GM19395 (cell line): ENCODE results near the gene SNCA.

ENCODE experiments used
- ATAC-seq: cut with Tn5 transposase; IDR thresholded peaks from one replicate; pipeline ENCODE4 v1.9.1; 2021; ENCODE audit warnings: mild to moderate bottlenecking, moderate library complexity; ENCODE audit not compliant: unreplicated experiment

Gene SNCA

GRCh38 chr4:89836897-89837384 lies at the start of gene SNCA:
Gene SNCA, minus strand, starts transcription at chr4:89837161. Its CDS starts 1,494 bp downstream, at chr4:89835667.
- ATAC-seq, result peak; percentile 50

DNA sequence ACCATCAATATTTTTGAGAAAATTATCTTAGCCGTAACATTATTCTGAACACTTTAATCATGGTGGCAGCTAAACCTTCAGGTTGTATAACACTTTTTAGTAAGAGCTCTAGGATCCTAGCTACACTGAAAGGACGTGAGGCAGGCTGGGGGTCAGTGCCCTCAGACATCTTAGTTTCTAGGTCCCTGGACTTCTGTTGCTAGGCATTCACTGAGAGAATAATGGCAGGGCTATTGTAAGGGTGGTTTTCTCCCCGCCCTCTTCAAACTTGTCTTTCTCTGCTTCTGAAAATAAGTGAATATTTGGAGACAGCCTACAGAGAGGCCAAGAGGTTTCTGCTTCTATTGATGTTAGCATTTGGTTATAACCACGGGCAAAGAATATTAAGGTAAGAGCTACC lies 42.3 kb upstream of the SNCA start:
- ATAC-seq, result no peak

GRCh38 chr4:89878611-89879010 lies 41.6 kb upstream of the SNCA start:
- ATAC-seq, result no peak

DNA sequence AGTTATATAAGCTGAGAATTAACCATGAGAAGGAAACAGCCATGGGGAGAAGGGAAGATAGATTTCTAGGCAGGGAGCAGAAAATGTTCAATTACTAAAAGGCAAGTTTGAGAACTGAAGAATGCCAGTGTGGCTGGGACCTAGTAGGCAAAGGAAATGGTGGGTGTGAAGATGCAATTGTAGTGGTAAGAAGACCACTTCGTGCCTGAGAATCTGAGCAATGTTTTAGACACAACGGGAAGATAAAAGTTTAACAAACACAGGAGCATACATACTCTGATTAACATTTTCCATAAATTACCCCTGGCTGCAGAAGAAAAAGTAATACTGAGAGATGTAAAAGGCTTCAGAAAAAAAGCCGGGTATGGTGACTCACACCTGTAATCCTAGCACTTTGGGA lies 39.6 kb upstream of the SNCA start:
- no peak for ATAC-seq

DNA sequence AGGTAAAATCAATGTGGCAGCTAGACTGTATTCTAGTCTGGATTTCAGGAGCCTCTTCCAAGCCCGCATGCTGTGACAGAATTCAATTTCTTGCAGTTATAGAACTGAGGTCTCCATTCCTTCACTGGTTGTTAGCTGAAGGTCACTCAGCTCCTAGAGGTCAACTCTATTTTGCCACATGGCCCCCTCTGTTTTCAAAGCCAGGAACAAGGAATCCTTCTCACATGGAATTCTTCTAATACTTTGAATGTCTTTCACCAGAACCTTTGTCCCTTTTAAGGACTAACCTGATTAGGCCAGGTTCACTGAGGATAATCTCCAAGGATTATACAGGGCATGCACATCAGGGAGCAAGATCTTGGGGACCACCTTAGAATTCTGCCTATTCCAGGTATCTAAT lies 34.2 kb upstream of the SNCA start:
- ATAC-seq, result no peak

DNA sequence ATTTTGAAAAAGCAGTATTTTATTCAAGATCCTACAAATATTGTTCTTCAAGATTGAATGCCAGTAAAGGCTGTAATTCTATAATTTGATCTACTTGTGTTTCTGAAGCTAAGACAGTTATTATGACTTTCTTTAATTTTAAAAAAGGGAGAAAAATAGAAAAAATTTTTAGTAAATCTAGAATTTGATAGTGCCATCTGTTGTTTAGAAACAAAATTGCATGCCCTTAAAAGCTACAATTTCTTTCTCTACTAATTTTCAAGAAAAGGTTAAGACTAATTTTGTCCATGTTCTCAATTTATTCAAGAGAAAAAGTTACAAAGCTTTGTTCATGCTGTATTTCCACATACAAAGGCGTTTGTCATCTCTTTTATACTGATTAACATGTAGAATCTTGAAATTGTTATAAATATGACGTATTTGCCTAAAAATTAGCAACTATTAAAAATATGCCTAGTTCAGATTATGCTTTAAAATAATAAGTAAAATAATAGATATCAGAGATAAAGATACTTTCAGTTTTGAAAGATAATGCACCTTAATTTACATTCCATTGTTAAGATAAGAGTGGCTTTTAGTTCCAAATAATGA lies 32.1 kb upstream of the SNCA start:
- ATAC-seq, result no peak

DNA sequence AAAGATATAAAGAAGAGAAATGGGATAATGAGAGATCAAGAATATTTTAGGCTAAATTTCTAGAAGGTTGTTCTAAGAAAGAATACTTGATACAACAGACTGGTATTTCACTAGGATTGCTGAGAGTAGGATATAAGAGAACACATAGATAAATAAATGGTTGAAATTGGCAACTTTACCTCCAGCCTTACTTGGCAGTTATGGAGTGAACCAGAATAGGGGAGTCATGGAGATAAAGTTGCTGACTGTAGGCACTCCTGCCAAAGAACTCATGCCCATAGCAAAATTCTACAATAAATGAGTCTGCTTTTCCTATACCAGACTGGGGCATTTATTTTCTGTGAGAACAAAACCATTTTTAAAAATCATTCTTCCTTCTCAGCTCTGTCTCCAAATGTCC lies 31.3 kb upstream of the SNCA start:
- ATAC-seq, result no peak

- ATAC-seq, result no peak
Measured at GRCh38 chr4:89863533-89863932, 26.6 kb upstream of the SNCA start.

DNA sequence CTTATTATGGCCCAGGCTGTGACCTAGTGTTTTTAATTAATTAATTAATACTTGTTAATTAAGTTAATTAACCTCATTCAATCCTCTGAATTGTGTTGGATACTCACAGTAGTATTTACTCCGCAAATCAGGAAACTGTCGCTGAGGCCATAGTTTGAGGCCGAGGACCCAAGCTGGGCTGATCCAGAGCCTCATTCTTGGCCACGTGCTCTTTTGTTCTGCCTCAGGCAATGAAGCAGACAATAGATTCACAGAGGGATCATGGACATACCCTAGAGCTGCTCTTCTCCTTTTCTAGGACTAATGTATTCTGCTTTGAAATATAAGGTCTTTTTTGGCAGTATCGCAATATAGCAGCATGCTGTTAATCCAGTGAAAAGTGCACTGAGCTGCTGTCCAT lies 24.0 kb upstream of the SNCA start:
- no peak for ATAC-seq

DNA sequence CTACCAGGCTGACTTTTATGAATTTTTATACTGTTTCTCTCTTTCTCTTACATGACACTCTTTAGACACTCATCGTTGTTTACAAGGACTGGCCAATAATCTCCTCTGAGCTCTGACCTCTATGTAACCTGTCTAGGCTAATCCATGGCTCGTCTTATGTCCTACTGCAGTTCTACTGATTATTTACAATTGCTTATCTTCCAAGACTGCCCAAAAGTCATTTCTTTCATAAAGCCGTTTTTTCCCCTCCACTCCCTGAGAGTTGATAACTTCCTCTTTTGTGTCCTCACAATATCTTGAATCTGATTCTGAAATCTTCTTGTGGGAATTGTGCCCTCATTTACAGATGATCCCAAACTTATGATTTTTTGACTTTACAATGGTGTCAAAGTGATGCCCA lies 18.3 kb upstream of the SNCA start:
- no peak for ATAC-seq

- ATAC-seq, result no peak
Measured at GRCh38 chr4:89847571-89848325, 10.8 kb upstream of the SNCA start.

DNA sequence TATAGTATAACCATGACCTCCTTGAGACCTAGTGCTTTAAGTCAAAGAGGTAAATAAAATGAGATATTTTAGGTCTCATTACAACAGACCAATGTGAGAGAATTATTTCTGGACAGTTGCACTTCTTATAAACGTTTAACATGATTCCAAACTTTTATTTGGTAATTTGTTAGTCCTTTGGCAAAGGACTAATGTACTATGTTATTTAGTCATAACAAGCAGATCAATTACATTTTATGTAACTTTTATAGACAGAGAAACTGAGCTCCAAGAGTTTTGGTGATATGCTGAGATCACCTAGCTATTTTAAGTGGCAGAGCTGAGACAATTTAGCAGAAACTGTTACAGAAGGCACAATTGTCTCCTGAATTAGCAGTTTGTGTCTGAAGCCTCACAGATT lies 2.6 kb upstream of the SNCA start:
- ATAC-seq, result no peak

- ATAC-seq, result no peak
Measured at GRCh38 chr4:89837993-89838390, 1.0 kb upstream of the SNCA start.

DNA sequence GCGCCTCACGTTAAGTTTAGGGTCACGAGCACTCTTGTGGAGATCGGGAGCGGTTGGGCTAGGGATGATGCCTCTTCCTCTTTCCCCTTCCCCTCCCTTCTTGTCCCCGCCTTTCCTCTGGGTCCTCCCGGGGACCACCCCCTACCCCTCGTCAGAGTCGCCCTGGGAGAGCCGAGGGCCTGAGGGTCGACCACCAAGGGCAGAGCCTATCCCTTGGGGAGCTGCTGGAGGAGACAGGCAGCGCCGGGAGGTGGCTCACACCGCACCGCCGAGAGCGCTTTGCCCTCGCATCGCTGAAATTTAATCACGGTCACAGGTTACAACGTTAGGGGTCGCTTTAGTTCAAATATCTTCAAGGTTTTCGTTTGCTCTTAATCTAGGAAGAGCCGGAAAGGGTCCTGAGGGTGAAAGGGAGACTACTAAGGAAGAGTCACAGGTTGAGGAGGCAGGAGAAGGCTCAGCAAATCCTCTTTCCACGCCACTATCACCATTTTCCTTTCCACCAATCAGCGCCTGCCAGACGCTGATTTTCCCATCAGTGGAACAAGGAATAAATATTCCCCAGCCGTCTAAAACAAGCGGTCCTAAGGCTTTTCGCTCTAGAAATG lies 528 bp upstream of the SNCA start:
- peak; percentile 51 for ATAC-seq

- ATAC-seq, result no peak
Measured at GRCh38 chr4:89836031-89836745, 773 bp downstream of the SNCA start.

DNA sequence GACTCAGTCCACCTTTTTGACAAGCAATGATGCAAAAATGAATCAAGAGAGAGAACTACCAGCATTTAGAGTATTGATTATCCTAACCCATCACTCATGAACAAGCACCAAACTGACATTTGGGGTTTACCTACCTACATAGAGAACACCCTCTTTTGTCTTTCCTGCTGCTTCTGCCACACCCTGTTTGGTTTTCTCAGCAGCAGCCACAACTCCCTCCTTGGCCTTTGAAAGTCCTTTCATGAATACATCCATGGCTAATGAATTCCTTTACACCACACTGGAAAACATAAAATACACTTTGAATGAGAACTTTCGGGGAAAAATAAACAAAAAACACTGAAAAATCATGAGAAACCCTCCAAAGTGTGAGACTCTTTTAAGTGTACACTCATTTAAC lies 1.5 kb downstream of the SNCA start:
- ATAC-seq, result no peak

DNA sequence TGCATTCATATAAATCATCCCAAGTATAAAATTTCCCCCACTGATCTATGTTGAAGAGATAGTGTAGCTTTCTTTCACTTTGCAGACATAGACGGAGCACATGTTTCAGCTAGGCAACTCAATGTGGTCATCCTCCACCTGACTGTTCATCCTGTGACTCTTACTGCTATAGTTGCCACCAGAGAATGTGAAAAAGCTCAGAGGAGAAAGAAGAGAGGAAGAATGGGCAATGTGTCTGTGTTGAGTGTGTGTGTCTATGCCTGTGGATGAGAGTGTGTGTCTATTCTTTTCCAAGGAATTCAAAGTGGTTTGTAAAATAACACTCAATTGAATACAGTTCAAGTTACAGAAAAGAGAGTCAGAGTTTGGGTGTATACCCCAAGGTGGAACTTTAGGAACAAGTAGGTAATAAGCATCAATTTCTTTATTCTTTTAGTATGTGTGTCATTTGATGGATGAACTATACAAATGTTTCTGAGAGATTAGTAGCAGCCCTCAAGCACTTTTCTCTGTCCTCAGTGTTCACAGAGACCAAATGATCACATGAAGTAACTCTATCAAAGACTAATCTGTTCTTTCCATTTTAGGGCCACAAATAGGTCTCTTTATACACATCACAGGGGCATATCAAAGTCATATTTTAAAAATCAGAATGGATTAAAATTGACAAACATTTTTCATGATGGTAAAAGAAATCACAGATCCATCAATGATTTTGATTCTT lies 2.3 kb downstream of the SNCA start:
- ATAC-seq, result no peak

DNA sequence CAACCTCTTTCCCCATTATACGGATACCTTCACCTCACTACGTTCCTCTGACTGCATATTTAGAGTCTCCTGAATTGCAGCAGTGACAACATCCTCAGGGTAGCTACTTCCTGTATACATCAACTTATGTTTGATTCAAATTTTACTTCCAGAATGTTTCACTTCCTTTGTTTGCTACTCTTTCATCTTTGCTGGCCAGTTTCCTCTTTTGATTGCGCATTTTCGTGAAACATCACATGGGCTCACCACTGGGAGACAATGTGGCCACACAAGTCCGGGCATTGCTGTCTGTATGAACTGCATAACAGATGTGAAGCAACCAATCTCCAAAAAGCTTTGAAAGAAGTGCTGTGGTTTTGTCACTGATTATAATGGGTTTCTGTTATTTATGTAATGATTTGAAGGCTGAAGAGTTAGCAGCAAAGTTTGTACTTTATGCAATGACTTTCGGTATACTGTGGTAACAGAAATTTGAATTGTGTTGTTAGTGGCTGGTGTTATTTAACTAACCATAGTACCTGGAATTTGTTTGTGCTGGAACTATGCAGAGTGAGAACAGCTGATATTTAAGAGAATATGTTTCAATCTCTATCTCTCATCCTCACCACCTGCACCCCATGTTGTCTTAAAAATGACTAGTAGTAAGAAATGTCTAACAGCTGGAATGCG lies 7.4 kb downstream of the SNCA start:
- ATAC-seq, result peak; percentile 97

DNA sequence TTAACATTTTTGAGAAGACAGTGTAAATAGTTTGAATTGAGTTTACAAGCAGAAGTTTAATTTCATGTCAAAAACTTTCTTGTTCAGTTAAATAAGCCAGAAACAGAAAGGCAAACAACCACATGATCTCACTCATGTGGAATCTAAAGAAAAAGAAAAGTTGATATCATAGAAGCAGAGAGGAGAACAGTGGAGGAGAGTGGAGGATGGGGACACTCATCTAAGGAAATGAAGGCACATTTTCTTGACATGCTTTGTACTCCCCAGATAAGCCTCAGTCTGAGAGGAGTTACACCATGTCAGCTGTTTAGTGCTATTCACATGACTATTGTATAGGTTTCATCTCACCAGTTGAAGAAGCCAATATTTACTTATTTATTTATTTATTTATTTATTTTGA lies 13.5 kb downstream of the SNCA start:
- ATAC-seq, result no peak

- ATAC-seq, result no peak
Measured at GRCh38 chr4:89821612-89822011, 15.3 kb downstream of the SNCA start.
